Glomerular endothelial cell (primary cell): ENCODE data around the gene CHST2. TPM values are rescaled to one million over a fixed set of nuclear protein-coding genes. Genes with fewer than 3 reads are reported as not detected.
A peak's percentile ranks its signal among the peaks of the same experiment; 100 is the strongest.
"Not testable (repeated sequence)": the region's sequence is repeated elsewhere in the genome, so short reads cannot be mapped to it uniquely, and the experiment has no call there.

Experiments
- DNase-seq: peaks from one replicate; pipeline ENCODE4 v3.0.0-alpha.2; 2011; ENCODE audit warnings: low read depth, low spot score; ENCODE audit errors: extremely low read depth
- total RNA-seq: library from RNA; depleted of rRNA; stranded (reverse); fragments of >200 nt; gene quantifications from 2 replicates; pipeline ENCODE4 v1.2.3, GENCODE V29; 2015

CHST2 gene, protein sequence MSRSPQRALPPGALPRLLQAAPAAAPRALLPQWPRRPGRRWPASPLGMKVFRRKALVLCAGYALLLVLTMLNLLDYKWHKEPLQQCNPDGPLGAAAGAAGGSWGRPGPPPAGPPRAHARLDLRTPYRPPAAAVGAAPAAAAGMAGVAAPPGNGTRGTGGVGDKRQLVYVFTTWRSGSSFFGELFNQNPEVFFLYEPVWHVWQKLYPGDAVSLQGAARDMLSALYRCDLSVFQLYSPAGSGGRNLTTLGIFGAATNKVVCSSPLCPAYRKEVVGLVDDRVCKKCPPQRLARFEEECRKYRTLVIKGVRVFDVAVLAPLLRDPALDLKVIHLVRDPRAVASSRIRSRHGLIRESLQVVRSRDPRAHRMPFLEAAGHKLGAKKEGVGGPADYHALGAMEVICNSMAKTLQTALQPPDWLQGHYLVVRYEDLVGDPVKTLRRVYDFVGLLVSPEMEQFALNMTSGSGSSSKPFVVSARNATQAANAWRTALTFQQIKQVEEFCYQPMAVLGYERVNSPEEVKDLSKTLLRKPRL
- 29.3 and 32.0 TPM in 2 replicates for total RNA-seq

DNA sequence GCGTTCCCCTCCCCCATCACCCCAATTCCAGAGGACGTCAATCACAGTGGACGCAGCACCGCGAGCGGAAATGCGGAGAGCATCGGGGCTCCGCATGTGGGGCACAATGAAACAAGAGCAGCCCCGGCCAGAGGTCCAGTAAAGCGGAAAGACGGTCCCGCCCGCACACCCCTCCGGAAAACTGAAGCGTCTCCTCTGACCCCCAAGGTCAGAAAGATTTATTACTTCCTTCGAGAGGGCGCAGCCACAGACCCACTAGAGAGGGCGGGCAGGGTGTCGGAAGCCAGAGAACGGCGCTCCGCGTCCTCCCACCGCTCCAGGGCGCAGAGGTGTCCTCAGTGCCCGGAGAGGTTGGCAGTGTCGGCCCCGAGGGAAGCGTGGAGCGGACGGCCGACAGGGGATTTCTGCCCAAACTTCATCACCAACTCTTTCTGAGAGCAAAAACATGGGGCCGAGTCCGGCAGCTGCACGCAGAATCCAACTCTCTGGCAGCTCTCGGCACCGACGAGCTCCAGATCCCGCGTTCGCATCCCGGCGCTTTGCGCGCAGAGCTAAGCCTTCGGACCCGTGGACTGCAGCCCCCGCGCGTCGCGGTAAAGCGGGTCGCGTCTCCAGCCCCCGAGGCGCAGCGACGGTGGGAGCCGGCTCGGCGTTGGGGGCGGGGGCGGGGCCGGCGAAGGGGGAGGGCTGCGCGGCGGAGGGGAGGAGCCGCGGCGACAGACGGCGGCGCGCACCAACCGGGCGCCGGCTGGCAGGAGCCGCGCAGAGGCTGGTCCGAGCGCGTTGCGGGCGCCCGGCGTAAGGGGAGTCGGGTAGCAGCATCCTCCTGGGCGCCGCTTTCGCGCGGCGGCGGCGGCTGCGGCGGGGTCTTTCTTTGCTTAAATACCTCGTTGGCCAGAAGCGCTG lies at the start of gene CHST2:
Gene CHST2, plus strand, starts transcription at position 763 of the 906 bp plus-strand sequence. CDS start 1,046 bp downstream, outside the sequence.
- DNase-seq: no peak

DNA sequence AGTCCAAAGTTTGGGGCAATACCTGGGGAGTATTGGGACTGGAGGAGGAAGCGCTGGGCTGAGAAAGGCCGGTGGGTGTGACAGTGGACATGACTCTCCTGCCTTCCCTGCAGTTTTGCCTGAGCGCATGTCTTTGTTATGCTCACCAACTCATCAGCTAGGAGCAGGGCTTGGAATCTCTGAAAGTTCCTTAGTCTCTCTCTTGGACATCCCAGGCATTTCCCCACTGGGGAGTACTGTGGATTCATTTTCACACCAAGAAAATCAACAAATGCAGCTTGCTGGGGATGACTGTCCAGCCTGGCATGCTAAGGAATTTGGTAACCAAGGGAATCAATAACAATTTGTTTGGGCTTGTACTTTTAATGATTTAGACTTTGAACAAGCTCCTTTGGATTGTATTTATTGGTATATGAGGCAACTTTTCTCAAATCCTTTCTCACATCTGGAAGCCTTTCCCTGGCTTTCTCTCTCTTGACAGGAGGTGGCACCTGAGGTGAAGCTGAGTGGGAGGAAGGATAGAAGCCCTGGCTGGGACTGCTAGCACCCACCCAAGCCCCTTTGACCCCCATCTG lies 48.5 kb upstream of the CHST2 start:
- DNase-seq: no peak

DNA sequence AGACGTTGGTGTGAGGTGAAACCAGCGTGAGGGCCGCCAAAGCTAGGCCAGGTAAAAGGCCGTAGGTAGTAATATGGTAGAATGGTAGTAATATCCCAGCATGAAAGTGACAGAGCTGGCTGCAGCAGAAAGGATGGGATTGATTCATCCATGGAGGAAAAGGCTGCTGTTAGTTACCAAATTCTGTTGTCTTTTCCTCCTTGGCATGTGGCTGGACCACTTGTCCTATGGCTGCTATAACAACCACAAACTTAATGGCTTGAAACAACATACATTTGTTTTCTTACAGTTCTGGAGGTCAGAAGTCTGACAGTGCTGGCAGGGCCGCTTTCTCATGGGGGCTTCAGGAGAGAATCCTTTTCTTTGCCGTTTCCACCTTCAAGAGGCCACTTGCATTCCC lies 47.8 kb upstream of the CHST2 start:
- no peak for DNase-seq

DNA sequence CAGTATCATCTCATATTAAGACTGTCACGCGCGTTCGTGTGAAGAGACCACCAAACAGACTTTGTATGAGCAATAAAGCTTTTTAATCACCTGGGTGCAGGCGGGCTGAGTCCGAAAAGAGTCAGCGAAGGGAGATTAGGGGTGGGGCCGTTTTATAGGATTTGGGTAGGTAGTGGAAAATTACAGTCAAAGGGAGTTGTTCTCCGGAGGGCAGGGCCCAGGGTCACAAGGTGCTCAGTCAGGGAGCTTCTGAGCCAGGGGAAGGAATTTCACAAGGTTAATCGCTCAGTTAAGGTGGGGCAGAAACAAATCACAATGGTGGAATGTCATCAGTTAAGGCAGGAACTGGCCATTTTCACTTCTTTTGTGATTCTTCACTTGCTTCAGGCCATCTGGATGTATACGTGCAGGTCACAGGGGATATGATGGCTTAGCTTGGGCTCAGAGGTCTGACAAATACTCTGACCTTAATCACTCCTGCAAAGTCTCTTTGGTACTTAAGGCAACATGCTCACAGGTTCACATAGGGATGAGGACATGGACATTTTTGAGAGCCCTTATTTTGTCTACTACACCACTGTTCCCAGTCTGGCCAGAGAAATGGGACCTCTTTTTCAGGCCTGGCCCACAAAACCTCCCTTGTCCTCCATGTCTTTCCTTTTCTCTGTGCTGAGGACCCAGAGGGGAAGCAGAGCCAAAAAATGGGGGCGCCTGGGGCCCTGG lies 47.1 kb upstream of the CHST2 start:
- not testable (repeated sequence) for DNase-seq

DNA sequence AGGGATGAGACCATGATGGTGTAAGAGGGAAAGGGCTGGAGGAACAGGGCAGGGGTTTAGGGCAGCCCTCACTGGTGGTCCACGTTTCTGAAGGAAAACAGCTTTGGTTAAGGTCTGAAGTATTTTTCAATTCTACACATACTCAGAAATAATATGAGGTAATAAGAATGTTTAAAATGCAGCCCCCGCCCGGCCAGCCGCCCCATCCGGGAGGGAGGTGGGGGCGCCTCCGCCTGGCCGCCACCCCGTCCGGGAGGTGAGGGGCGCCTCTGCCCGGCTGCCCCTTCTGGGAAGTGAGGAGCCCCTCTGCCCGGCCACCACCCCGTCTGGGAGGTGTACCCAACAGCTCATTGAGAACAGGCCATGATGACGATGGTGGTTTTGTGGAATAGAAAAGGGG lies 46.0 kb upstream of the CHST2 start:
- DNase-seq: not testable (repeated sequence)

DNA sequence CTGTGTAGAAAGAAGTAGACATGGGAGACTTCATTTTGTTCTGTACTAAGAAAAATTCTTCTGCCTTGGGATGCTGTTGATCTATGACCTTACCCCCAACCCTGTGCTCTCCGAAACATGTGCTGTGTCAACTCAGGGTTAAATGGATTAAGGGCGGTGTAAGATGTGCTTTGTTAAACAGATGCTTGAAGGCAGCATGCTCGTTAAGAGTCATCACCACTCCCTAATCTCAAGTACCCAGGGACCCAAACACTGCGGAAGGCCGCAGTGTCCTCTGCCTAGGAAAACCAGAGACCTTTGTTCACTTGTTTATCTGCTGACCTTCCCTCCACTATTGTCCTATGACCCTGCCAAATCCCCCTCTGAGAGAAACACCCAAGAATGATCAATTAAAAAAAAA lies 45.6 kb upstream of the CHST2 start:
- DNase-seq: not testable (repeated sequence)

DNA sequence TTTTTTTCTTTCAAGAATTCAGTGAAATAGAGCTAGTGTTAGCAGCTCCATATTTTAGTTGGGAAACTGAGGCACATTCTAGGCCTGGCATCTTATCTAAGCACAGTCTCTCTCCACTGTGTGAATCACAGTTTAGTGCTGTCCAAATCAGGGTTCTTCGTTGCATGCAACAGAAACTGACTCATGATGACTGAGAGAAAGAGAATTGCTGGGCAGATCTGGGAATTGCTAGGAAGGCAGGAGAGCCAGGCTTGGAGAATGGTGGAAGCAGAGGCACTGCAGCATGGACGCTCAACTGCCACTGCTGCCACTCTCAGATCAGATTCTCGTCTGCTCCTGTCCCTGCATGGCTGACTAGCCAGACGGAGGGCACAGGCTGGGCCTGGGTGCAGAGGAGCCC lies 40.7 kb upstream of the CHST2 start:
- DNase-seq: no peak

DNA sequence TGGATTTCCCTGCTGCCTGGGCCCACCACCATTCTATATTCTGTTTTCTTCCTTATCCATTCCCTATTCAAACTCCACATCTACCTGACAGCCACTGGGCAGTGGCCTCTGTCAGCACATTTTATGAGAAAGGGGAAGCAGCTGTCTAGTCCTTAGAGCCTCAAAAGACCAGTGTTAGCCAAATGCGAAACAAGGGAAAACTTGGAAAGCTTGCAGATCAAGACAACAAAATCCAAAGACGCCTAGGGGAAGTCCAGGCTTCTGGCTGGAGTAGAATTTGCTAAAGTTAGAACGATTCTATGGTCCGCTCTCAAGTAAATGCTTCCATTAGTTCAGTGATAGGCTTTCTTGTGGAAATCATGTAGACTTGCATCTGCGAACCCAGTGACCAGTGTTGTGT lies 39.4 kb upstream of the CHST2 start:
- no peak for DNase-seq

DNA sequence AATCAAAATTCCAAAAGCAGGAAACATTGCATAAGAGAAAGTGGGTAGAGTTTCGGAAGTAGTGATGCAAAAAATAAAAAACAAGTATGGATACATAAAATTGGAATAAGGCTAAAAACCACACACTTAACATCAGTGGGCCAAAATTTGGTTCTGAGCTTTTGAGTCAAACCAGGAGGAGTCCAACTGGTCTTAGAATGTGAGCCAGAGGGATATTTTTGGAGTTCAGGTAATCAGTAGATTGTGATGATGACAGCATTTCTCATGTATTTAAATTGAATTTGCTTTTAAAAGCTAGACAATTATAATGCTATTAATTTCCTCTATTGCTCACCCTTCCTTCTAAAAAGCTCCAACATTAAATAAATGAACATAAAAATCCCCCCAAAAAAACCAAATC lies 38.2 kb upstream of the CHST2 start:
- no peak for DNase-seq

DNA sequence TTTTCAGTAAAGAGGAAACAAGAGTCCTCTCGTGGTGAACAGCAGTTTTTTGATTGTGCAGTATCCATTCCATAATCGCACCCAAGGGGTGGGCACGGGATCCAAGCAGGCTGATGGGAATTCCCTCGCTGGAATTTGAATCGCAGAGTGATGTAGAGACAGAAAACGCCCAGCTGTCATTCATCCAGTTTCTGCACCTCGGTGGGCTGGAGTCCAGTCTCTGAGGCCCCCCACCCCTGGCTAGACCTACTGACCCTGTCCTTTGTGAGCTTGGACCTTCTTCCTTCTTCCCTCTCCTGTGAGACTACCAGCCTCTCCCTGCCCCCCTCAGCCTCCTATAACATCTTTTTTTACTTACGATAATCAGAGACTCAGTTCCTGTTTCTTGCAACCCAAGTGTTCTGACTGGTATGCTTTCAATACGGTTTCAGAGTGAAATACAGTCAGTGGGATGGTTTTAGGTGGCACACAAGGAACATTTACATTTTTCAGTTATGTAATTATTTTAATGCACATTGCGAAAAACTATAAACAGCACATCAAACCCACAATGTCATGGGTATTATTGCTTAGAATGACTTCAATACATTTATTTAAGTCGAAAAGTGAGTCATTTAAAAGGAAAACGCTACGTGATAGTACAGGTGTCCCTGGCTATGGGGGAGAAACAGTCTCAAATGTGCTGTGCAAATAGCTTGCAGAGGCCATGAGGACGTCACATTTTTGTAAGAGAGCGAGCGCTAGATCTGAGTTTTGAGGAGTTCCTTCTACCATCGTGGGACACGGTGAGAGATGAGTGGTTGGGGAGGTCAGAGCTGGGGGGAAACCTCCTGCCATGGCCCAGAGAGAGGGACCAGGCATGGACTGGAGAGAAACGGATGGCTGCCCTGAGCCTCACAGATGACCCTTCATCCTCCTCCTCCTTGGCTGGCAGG lies 37.5 kb upstream of the CHST2 start:
- DNase-seq: no peak

DNA sequence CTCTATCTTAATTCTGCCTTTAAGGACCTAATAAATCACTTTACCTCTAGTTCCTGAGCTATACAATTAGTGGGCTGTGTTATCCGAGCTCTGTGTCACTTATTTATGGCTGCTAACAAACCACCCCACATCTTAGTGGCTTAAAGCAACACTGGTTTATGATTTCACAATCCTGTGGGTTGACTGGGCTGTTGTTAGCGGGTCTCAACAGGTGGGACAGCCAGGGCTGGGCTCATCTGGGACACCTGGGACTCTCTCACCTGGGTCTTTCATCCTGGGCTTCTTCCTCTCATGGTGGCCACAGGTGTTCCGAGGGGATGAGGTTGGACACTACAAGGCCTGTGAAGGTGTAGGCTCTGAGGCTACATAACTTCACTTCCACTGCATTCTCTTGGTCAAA lies 35.8 kb upstream of the CHST2 start:
- DNase-seq: no peak

DNA sequence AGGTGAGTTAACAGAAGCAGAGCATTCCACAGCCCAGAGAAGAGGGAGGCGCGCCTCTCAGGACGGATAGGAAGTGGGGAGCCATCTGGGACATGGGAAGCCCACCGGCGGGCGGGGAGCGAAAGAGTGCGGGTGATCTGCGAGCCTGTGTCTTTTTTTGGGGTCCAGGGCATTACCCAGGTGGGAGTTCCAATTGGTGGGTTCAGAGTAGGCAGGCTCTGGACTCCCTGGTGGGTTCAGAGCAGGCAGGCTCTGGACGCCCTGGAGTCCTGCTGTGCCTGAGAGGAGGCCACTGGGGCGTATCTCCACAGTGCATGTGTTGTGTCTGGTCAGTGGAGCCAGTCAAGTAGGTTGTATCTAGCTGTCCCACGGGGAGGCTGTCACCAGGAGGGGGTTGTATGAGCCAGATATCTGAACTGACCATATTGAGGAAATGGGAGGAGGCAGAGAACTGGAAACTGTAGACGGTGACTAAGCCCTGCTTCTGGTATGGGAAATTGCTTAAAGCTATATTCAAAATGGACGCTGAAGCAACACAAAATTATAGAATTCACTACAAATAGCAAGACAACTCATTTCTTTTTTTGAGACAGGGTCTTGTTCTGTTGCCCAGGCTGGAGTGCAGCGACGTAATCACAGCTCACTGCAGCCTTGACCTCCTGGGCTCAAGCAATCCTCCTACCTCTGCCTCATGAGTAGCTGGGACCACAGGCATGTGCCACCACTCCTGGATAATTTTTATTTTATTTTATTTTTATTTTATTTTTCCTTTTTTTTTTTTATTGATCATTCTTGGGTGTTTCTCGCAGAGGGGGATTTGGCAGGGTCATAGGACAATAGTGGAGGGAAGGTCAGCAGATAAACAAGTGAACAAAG lies 34.5 kb upstream of the CHST2 start:
- DNase-seq: peak; percentile 74

DNA sequence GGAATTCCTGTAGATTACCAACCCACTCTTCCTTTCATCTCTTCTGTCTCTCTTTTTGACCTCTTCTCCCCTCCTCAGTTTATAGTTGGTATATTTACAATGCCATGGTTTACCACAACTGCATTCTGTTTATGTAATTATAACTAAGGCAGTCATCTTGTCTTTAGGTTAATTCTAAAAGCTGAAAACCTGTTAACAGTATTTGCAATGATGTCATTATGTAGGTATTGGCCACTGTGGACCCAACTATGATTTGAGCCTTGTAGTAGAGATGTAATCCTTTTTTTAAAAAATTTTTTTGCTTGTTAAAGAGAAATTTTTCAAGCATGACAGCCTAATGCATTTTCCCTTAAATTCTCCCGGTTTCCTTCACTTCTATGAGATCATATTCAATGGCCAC lies 30.7 kb upstream of the CHST2 start:
- DNase-seq: no peak

DNA sequence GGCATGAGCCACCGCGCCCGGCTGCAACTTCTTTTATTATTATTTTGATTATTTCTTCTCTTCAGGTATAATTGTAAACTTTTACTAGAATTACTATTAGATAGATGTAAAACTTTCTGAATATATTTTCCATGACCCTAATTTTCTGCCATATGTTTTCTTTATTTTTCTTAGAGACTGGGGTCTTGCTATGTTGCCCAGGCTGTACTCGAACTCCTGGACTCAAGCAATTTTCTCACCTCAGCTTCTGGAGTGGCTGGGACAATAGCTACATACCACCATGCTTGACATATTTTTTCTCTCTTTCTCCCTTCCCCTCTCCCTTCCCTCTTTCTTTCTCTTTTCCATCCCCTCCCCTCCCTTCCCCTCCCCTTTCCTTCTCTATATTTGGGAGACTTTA lies 29.6 kb upstream of the CHST2 start:
- no peak for DNase-seq

DNA sequence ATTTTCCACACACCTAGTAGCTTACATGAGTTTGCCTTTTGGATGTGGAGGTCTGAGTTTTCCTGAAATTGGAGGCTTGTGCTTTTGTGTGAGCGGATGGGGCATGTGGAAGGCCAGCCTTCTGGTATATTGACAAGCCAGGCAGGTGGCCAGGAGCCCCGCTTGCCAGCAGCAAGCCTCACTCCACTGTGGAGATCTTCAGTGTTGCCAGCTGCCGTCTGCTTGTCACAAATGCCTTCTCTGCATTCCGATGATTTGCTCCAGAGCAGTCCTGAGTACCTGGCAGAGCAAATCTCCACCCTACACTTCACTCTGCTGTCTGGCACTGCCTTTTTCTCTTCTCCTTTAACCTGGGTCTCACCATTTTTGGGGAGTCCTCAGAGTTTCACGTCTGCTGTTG lies 29.1 kb upstream of the CHST2 start:
- no peak for DNase-seq

DNA sequence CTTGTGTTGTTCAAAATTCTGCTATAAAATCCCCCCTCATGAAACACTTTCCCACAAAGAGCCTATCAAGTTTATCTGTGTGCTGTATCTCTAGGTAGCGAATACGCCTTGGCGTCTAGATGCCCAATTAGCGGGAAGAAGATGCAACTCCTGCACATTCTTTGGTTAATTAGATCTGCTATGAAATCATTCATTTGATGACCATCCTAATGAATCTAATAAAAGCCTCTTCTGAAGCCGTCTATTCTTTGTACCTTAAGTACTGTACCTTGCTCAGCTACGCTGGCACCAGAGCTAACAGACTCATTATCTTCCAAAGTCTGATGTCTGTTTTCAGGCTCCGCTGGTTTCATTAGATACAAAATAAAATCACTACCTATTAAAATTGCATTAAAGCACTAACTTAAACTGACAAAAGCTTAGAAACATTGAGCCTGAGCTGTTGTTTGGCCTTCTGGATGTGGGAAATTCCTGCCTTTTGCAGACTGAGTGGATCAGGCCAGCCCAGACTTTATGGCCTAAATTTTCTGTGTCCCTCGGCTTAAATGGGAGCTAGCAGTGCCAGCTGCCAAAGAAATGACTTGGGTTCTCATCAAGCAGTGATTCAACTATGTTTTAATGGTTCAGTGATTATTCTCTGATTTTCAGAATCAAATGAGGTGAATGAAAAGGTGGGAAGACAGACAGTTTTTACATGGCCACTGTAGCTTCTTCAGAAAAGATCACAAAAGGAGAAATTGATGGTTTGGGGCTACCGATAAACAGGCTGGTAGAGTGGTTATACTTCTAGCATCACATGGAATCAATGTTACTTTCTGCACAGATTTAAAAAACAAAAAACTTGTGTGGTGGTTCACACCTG lies 28.4 kb upstream of the CHST2 start:
- DNase-seq: no peak

DNA sequence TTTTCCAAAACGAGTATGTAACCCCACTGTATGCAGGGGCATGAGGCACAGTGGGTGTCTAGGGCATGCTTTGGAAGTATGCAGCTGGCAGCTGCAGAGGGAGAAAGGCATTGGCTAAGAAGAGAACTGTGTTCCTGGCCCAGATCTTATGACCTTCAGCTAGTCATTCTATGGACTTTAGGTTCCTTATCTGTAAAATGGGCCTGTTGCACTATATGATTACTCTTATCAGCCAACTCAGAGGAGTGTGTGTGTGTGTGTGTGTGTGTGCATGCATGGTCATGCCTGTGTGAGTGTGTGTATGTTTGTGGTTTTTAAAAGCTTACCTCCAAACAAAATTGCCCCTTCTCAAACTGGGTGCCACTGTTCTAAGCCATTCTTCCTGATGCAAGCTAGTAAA lies 27.4 kb upstream of the CHST2 start:
- DNase-seq: no peak

DNA sequence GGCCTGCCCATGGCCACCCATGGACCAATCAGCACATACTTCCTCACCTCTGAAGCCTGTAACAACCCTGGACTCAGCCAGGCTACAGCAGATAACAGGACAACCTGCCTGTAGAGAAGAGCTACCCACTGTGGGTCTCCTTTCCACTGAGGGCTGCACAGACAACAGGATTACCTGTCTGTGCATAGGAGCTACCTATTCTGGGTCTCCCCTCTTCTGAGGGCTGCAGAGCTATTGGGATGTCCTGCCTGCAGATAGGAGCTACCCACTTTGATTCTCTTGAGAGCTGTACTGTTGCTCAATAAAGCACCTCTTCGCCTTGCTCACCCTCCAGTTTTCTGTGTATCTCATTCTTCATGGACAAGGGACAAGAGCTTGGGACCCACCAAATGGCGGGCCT lies 23.8 kb upstream of the CHST2 start:
- DNase-seq: no peak
